ENCODE measurements around the gene SLC22A3. TPM values are rescaled to one million over a fixed set of nuclear protein-coding genes. Genes with fewer than 3 reads are reported as not detected.

The SLC22A3 gene
- total and polyA plus RNA-seq, 5 donors from 2014 or later = 0.41 to 1.9 (median 1.0) TPM

GRCh38 chr6:160420969-160421556 is 72.9 kb downstream of the SLC22A3 start:
- Histone ChIP-seq H3K27me3 (ENCODE audit: control insufficient read depth, insufficient read depth, low read length) (peaks cover 2% of the 10 kb centered on the region), H3K36me3 (ENCODE audit: control insufficient read depth, insufficient read depth, low read length) (no peaks in the 10 kb centered on the region), H3K4me3 (ENCODE audit: low read depth, low read length) (no peak overlapping the region), H3K4me1 (ENCODE audit: control insufficient read depth, insufficient read depth, low read length, poor library complexity, severe bottlenecking) (no peaks in the 10 kb centered on the region), H3K27ac (ENCODE audit: insufficient read depth, low read length, poor library complexity, severe bottlenecking) (no peak overlapping the region), H3K9me3 (ENCODE audit: control insufficient read depth in 2 of 2, low read length in 2 of 2) (no peaks in the 10 kb centered on the region)
- DNase-seq (no peak), ATAC-seq (ENCODE audit: low read depth in 2 of 2) (no peak)
- Mint-ChIP-seq H3K27ac (no peak overlapping the region), H3K36me3 (no peaks in the 10 kb centered on the region), H3K27me3 (peaks cover 30% of the 10 kb centered on the region), H3K9me3 (peaks cover 0 to 7% (median 3%) of the 10 kb centered on the region in 7 donors), H3K4me3 (no peak overlapping the region), H3K4me1 (peaks cover 0 to 10% (median 3%) of the 10 kb centered on the region in 4 donors)

- Histone ChIP-seq H3K36me3 (ENCODE audit: control insufficient read depth, insufficient read depth, low read length) (no peaks in the 10 kb centered on the region), H3K9me3 (ENCODE audit: control insufficient read depth in 2 of 2, low read length in 2 of 2) (no peaks in the 10 kb centered on the region), H3K27me3 (ENCODE audit: control insufficient read depth, insufficient read depth, low read length) (peaks cover 3% of the 10 kb centered on the region), H3K4me3 (ENCODE audit: low read depth, low read length) (no peak overlapping the region), H3K4me1 (ENCODE audit: control insufficient read depth, insufficient read depth, low read length, poor library complexity, severe bottlenecking) (peaks cover 5% of the 10 kb centered on the region), H3K27ac (ENCODE audit: insufficient read depth, low read length, poor library complexity, severe bottlenecking) (no peak overlapping the region)
- Mint-ChIP-seq H3K36me3 (no peaks in the 10 kb centered on the region), H3K4me1 (peaks cover 4 to 15% (median 10%) of the 10 kb centered on the region in 4 donors), H3K27ac (peak overlapping the region in 1 of 3 donors; percentile 55), H3K4me3 (no peak overlapping the region), H3K27me3 (peaks cover 30% of the 10 kb centered on the region), H3K9me3 (peaks cover 0 to 7% (median 3%) of the 10 kb centered on the region in 7 donors)
- DNase-seq = no peak
- ATAC-seq (ENCODE audit: low read depth in 2 of 2) = no peak
Measured at GRCh38 chr6:160421854-160422253, 73.7 kb downstream of the SLC22A3 start.

GRCh38 chr6:160424256-160424655 is 76.1 kb downstream of the SLC22A3 start:
- Mint-ChIP-seq H3K9me3 (peaks cover 0 to 7% (median 3%) of the 10 kb centered on the region in 7 donors), H3K4me1 (peaks cover 4 to 15% (median 10%) of the 10 kb centered on the region in 4 donors), H3K27me3 (peaks cover 21% of the 10 kb centered on the region), H3K27ac (no peak overlapping the region), H3K36me3 (no peaks in the 10 kb centered on the region), H3K4me3 (no peak overlapping the region)
- Histone ChIP-seq H3K27ac (ENCODE audit: insufficient read depth, low read length, poor library complexity, severe bottlenecking) (no peak overlapping the region), H3K4me3 (ENCODE audit: low read depth, low read length) (no peak overlapping the region), H3K27me3 (ENCODE audit: control insufficient read depth, insufficient read depth, low read length) (peaks cover 10% of the 10 kb centered on the region), H3K36me3 (ENCODE audit: control insufficient read depth, insufficient read depth, low read length) (no peaks in the 10 kb centered on the region), H3K4me1 (ENCODE audit: control insufficient read depth, insufficient read depth, low read length, poor library complexity, severe bottlenecking) (peaks cover 5% of the 10 kb centered on the region), H3K9me3 (ENCODE audit: control insufficient read depth in 2 of 2, low read length in 2 of 2) (no peaks in the 10 kb centered on the region)
- ATAC-seq (ENCODE audit: low read depth in 2 of 2) (peak in 1 of 2 donors; percentile 39), DNase-seq (no peak)

- H3K27me3 Mint-ChIP-seq = peaks cover 16% of the 10 kb centered on the region
- no peak overlapping the region for H3K27ac Mint-ChIP-seq
- peaks cover 13% of the 10 kb centered on the region for H3K27me3 ChIP-seq (ENCODE audit: control insufficient read depth, insufficient read depth, low read length)
- H3K4me3 Mint-ChIP-seq = no peak overlapping the region
- H3K4me1 Mint-ChIP-seq = peaks cover 4 to 15% (median 10%) of the 10 kb centered on the region in 4 donors
- ATAC-seq (ENCODE audit: low read depth in 2 of 2) = no peak
- no peak overlapping the region for H3K27ac ChIP-seq (ENCODE audit: insufficient read depth, low read length, poor library complexity, severe bottlenecking)
- H3K36me3 Mint-ChIP-seq = no peaks in the 10 kb centered on the region
- no peak for DNase-seq
- no peak overlapping the region for H3K4me3 ChIP-seq (ENCODE audit: low read depth, low read length)
- H3K9me3 Mint-ChIP-seq = peaks cover 0 to 7% (median 3%) of the 10 kb centered on the region in 7 donors
- peaks cover 5% of the 10 kb centered on the region for H3K4me1 ChIP-seq (ENCODE audit: control insufficient read depth, insufficient read depth, low read length, poor library complexity, severe bottlenecking)
- H3K36me3 ChIP-seq (ENCODE audit: control insufficient read depth, insufficient read depth, low read length) = no peaks in the 10 kb centered on the region
- H3K9me3 ChIP-seq (ENCODE audit: control insufficient read depth in 2 of 2, low read length in 2 of 2) = no peaks in the 10 kb centered on the region
Measured at GRCh38 chr6:160426136-160426535, 78.0 kb downstream of the SLC22A3 start.

GRCh38 chr6:160427312-160428068 is 79.3 kb downstream of the SLC22A3 start:
- Mint-ChIP-seq H3K36me3 (no peaks in the 10 kb centered on the region), H3K9me3 (peaks cover 0 to 3% (median 0%) of the 10 kb centered on the region in 7 donors), H3K27ac (no peak overlapping the region), H3K27me3 (peaks cover 20% of the 10 kb centered on the region), H3K4me1 (peaks cover 4 to 12% (median 10%) of the 10 kb centered on the region in 4 donors), H3K4me3 (no peak overlapping the region)
- no peak for ATAC-seq (ENCODE audit: low read depth in 2 of 2)
- Histone ChIP-seq H3K27me3 (ENCODE audit: control insufficient read depth, insufficient read depth, low read length) (peaks cover 13% of the 10 kb centered on the region), H3K9me3 (ENCODE audit: control insufficient read depth in 2 of 2, low read length in 2 of 2) (no peaks in the 10 kb centered on the region), H3K4me3 (ENCODE audit: low read depth, low read length) (no peak overlapping the region), H3K27ac (ENCODE audit: insufficient read depth, low read length, poor library complexity, severe bottlenecking) (no peak overlapping the region), H3K4me1 (ENCODE audit: control insufficient read depth, insufficient read depth, low read length, poor library complexity, severe bottlenecking) (peaks cover 5% of the 10 kb centered on the region), H3K36me3 (ENCODE audit: control insufficient read depth, insufficient read depth, low read length) (no peaks in the 10 kb centered on the region)
- no peak for DNase-seq

GRCh38 chr6:160428069-160428430 is 79.9 kb downstream of the SLC22A3 start:
- Histone ChIP-seq H3K4me1 (ENCODE audit: control insufficient read depth, insufficient read depth, low read length, poor library complexity, severe bottlenecking) (peaks cover 5% of the 10 kb centered on the region), H3K4me3 (ENCODE audit: low read depth, low read length) (no peak overlapping the region), H3K9me3 (ENCODE audit: control insufficient read depth in 2 of 2, low read length in 2 of 2) (no peaks in the 10 kb centered on the region), H3K27ac (ENCODE audit: insufficient read depth, low read length, poor library complexity, severe bottlenecking) (no peak overlapping the region), H3K27me3 (ENCODE audit: control insufficient read depth, insufficient read depth, low read length) (peaks cover 13% of the 10 kb centered on the region), H3K36me3 (ENCODE audit: control insufficient read depth, insufficient read depth, low read length) (no peaks in the 10 kb centered on the region)
- peaks cover 24% of the 10 kb centered on the region for H3K27me3 Mint-ChIP-seq
- H3K36me3 Mint-ChIP-seq = no peaks in the 10 kb centered on the region
- H3K4me3 Mint-ChIP-seq = no peak overlapping the region
- no peak for ATAC-seq (ENCODE audit: low read depth in 2 of 2)
- peaks cover 0 to 3% (median 0%) of the 10 kb centered on the region in 7 donors for H3K9me3 Mint-ChIP-seq
- DNase-seq = no peak
- H3K27ac Mint-ChIP-seq = no peak overlapping the region
- H3K4me1 Mint-ChIP-seq = peaks cover 4 to 12% (median 10%) of the 10 kb centered on the region in 4 donors

- DNase-seq (no peak), ATAC-seq (ENCODE audit: low read depth in 2 of 2) (no peak)
- H3K9me3 Mint-ChIP-seq = no peaks in the 10 kb centered on the region
- H3K36me3 Mint-ChIP-seq = no peaks in the 10 kb centered on the region
- H3K4me3 ChIP-seq (ENCODE audit: low read depth, low read length) = no peak overlapping the region
- peaks cover 32% of the 10 kb centered on the region for H3K27me3 Mint-ChIP-seq
- H3K4me1 ChIP-seq (ENCODE audit: control insufficient read depth, insufficient read depth, low read length, poor library complexity, severe bottlenecking) = peaks cover 5% of the 10 kb centered on the region
- peaks cover 4 to 12% (median 10%) of the 10 kb centered on the region in 4 donors for H3K4me1 Mint-ChIP-seq
- no peak overlapping the region for H3K27ac Mint-ChIP-seq
- H3K27ac ChIP-seq (ENCODE audit: insufficient read depth, low read length, poor library complexity, severe bottlenecking) = no peak overlapping the region
- no peaks in the 10 kb centered on the region for H3K9me3 ChIP-seq (ENCODE audit: control insufficient read depth in 2 of 2, low read length in 2 of 2)
- H3K36me3 ChIP-seq (ENCODE audit: control insufficient read depth, insufficient read depth, low read length) = no peaks in the 10 kb centered on the region
- peaks cover 13% of the 10 kb centered on the region for H3K27me3 ChIP-seq (ENCODE audit: control insufficient read depth, insufficient read depth, low read length)
- H3K4me3 Mint-ChIP-seq = no peak overlapping the region
Measured at GRCh38 chr6:160428818-160429619, 80.8 kb downstream of the SLC22A3 start.
